Spleen (tissue), 7 donors: ENCODE measurements around the gene IFT80.

ENCODE experiments used
- POLR2A ChIP-seq, 3 donors: fragments of 450-650 bp; IDR thresholded peaks; one replicate each; pipeline ENCODE4 v1.5.1; 2017; ENCODE audit warnings: antibody characterized with exemption in 3 of 3, mild to moderate bottlenecking in 1 of 3
- POLR2AphosphoS5 ChIP-seq, 3 donors: sonication (generic); formaldehyde crosslinking; IDR thresholded peaks; one replicate each; pipeline ENCODE4 v1.5.1; 2017; ENCODE audit warnings: antibody characterized with exemption in 3 of 3
- TF ChIP-seq, protein P1 (sequence below), 11 experiments: fragments of 200-600 bp in 7 of 11; fragments of 450-650 bp in 4 of 11; sonication (generic) in 4 of 11; IDR thresholded peaks in 8 of 11; conservative IDR thresholded peaks in 3 of 11; 1 replicate in 7 of 11; 2 replicates in 4 of 11; pipeline versions ENCODE4 v1.4.0 to v1.8.0; 2016 to 2021; ENCODE audit warnings: antibody characterized with exemption in 11 of 11, inconsistent platforms in 4 of 11, mild to moderate bottlenecking in 1 of 11
- donor health status: DM: no; HTN: no; CAD: no; lungs with moderate emphysema.
- donor health status: DM: no; HTN: no; CAD: no.
- donor health status: DM: no; HTN: no; CAD: no.

DNA sequence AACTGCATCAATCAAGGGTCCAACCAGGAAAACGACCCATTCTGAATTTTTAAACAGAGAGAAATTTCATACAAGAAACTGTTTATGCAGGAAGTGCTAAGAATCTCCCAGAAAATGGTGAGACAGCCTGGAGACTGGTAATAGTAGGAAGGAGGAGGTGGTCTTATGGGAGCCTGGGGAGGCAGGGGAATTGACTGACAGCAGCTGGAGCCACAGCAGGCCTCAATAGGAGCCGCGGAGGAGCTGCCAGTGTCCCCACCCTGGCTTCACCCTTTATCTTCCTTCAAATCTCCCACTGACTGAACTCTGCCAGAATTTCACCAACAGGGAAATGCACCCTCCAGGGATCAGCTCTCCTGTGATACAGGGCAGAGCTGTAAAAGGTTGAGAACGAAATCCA lies 181.3 kb downstream of the IFT80 start:
- TF ChIP-seq, protein P1, sequence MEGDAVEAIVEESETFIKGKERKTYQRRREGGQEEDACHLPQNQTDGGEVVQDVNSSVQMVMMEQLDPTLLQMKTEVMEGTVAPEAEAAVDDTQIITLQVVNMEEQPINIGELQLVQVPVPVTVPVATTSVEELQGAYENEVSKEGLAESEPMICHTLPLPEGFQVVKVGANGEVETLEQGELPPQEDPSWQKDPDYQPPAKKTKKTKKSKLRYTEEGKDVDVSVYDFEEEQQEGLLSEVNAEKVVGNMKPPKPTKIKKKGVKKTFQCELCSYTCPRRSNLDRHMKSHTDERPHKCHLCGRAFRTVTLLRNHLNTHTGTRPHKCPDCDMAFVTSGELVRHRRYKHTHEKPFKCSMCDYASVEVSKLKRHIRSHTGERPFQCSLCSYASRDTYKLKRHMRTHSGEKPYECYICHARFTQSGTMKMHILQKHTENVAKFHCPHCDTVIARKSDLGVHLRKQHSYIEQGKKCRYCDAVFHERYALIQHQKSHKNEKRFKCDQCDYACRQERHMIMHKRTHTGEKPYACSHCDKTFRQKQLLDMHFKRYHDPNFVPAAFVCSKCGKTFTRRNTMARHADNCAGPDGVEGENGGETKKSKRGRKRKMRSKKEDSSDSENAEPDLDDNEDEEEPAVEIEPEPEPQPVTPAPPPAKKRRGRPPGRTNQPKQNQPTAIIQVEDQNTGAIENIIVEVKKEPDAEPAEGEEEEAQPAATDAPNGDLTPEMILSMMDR (IDR thresholded peaks at IDR 0.05 in 8 of 11, conservative IDR thresholded peaks at IDR 0.05 in 3 of 11): no peak
- TF ChIP-seq POLR2AphosphoS5 (IDR thresholded peaks at IDR 0.05): no peak
- no peak for TF ChIP-seq POLR2A (IDR thresholded peaks at IDR 0.05)
